Sciatic nerve (tissue), 2 donors: ENCODE data around the gene QSOX2. TPM values are rescaled to one million over a fixed set of nuclear protein-coding genes. Genes with fewer than 3 reads are reported as not detected.

Source experiments
- ATAC-seq: fragments of 200-7000 bp; cut with Tn5 transposase; one replicate; pipeline ENCODE4 v1.9.1; 2020; ENCODE audit warnings: mild to moderate bottlenecking, moderate library complexity
- DNase-seq: peaks from one replicate; pipeline ENCODE4 v3.0.0-alpha.2; 2020; ENCODE audit warnings: low spot score
- intact Hi-C: fragments of 100-400 bp; cut with DNase I; formaldehyde crosslinking; loops from one replicate; pipeline ENCODE4 v1.14.2; 2022
- total RNA-seq: library from RNA; stranded (reverse); fragmentation: NEBNext Ultra II Directional; extraction: Animal tissue kit (Norgen Biotek cat#: 25700); gene quantifications from one replicate; pipeline ENCODE4 v1.2.1, GENCODE V29; 2021
- donor health status: DM: no; HTN: no; CAD: no.
- donor health status: DM: no; HTN: no; CAD: no.

Gene QSOX2
- total RNA-seq, 1 donor from 2014 or later, result 7.5 TPM

- DNase-seq, result no peak
- intact Hi-C loops, result no loop called here
- no peak for ATAC-seq
Observed at GRCh38 chr9:136255896-136256890, 10.6 kb upstream of the QSOX2 start.

- ATAC-seq, result no peak
- no peak for DNase-seq
- intact Hi-C loops, result no loop called here
Observed at GRCh38 chr9:136255166-136255538, 9.5 kb upstream of the QSOX2 start.

- ATAC-seq (peak; percentile 31), DNase-seq (no peak)
- intact Hi-C loops, result no loop called here
Observed at GRCh38 chr9:136254381-136255165, 9.0 kb upstream of the QSOX2 start.

GRCh38 chr9:136253246-136254130 is 7.9 kb upstream of the QSOX2 start:
- ATAC-seq (no peak), DNase-seq (no peak)
- intact Hi-C loops, result no loop called here

- ATAC-seq, result no peak
- DNase-seq, result no peak
- intact Hi-C loops, result no loop called here
Observed at GRCh38 chr9:136252846-136253245, 7.2 kb upstream of the QSOX2 start.

- intact Hi-C loops, result no loop called here
- ATAC-seq (no peak), DNase-seq (no peak)
Observed at GRCh38 chr9:136252281-136252680, 6.7 kb upstream of the QSOX2 start.

- intact Hi-C loops, result no loop called here
- ATAC-seq (no peak), DNase-seq (no peak)
Observed at GRCh38 chr9:136251264-136252115, 5.9 kb upstream of the QSOX2 start.

- ATAC-seq (no peak), DNase-seq (no peak)
- intact Hi-C loops, result no loop called here
Observed at GRCh38 chr9:136250676-136251075, 5.1 kb upstream of the QSOX2 start.

- ATAC-seq, result no peak
- intact Hi-C loops, result no loop called here
- DNase-seq, result no peak
Observed at GRCh38 chr9:136249877-136250559, 4.4 kb upstream of the QSOX2 start.

- intact Hi-C loops, result no loop called here
Observed at GRCh38 chr9:136248951-136249876, 3.6 kb upstream of the QSOX2 start.

GRCh38 chr9:136247947-136248637 is 2.5 kb upstream of the QSOX2 start:
- ATAC-seq, result no peak
- intact Hi-C loops, result no loop called here
- DNase-seq, result no peak

More at GRCh38 chr9:136248951-136249876, 3.6 kb upstream of the QSOX2 start:
- DNase-seq (no peak), ATAC-seq (no peak)

GRCh38 chr9:136247551-136247916 is 1.9 kb upstream of the QSOX2 start:
- ATAC-seq, result no peak
- DNase-seq, result no peak
- intact Hi-C loops, result no loop called here

- ATAC-seq, result no peak
- intact Hi-C loops, result no loop called here
- DNase-seq, result no peak
Observed at GRCh38 chr9:136246849-136247550, 1.4 kb upstream of the QSOX2 start.

- DNase-seq, result no peak
- ATAC-seq, result no peak
- intact Hi-C loops, result no loop called here
Observed at GRCh38 chr9:136244969-136245218, 718 bp downstream of the QSOX2 start.

GRCh38 chr9:136244122-136244968 is 1.3 kb downstream of the QSOX2 start:
- DNase-seq (no peak), ATAC-seq (no peak)

More at GRCh38 chr9:136244122-136244968, 1.3 kb downstream of the QSOX2 start:
- intact Hi-C loops, result no loop called here
